Cardiac muscle cell (in vitro differentiated cells and primary cell): ENCODE results near the gene SCAI. TPM values are rescaled to one million over a fixed set of nuclear protein-coding genes. Genes with fewer than 3 reads are reported as not detected.
A peak's percentile ranks its signal among the peaks of the same experiment; 100 is the strongest.
"Not testable (repeated sequence)": the region's sequence is repeated elsewhere in the genome, so short reads cannot be mapped to it uniquely, and the experiment has no call there.

Experiments used
- DNase-seq, 2 donors: peaks; one replicate each; pipeline versions ENCODE4 v3.0.0 to v3.0.0-alpha.2; 2010 to 2017; ENCODE audit warnings: low read depth in 1 of 2, low spot score in 1 of 2
- H3K27ac ChIP-seq: fragments of 200-600 bp; sonication (generic); 2 replicates; pipeline ENCODE4 v1.5.1; 2016
- H3K27me3 ChIP-seq: fragments of 200-600 bp; sonication (generic); 2 replicates; pipeline ENCODE4 v1.6.0; 2016; ENCODE audit warnings: control low read depth
- H3K36me3 ChIP-seq: fragments of 200-600 bp; sonication (generic); 2 replicates; pipeline ENCODE4 v1.5.1; 2016; ENCODE audit warnings: control low read depth
- H3K4me1 ChIP-seq: fragments of 200-600 bp; sonication (generic); 2 replicates; pipeline ENCODE4 v1.8.1; 2017; ENCODE audit warnings: low read depth, mild to moderate bottlenecking, mixed run types
- H3K4me3 ChIP-seq: fragments of 200-600 bp; sonication (generic); 2 replicates; pipeline ENCODE4 v1.5.1; 2016; ENCODE audit warnings: mild to moderate bottlenecking
- H3K9me3 ChIP-seq: fragments of 200-600 bp; sonication (generic); 2 replicates; pipeline ENCODE4 v1.5.1; 2017; ENCODE audit warnings: low read depth, mild to moderate bottlenecking, control low read depth
- CTCF ChIP-seq: IDR thresholded peaks from 2 replicates; pipeline ENCODE4 v1.5.1; 2012; ENCODE audit warnings: low read depth, mild to moderate bottlenecking, low read length
- polyA plus RNA-seq: library from polyadenylated mRNA; unstranded; fragments of >200 nt; fragmentation: Nextera tagmentation; extraction: Ambion mirVana; gene quantifications from 2 replicates; pipeline ENCODE4 v1.2.1, GENCODE V29; 2016
- total RNA-seq: library from RNA; depleted of rRNA; stranded (reverse); fragments of >200 nt; gene quantifications from 2 replicates; pipeline ENCODE4 v1.2.3, GENCODE V29; 2016

Gene SCAI
- total and polyA plus RNA-seq, 2 experiments from 2014 or later: 4.4 to 15.0 TPM

- Histone ChIP-seq H3K27ac (no peak overlapping the region), H3K9me3 (no peaks in the 10 kb centered on the region), H3K4me3 (no peak overlapping the region), H3K4me1 (no peaks in the 10 kb centered on the region), H3K27me3 (no peaks in the 10 kb centered on the region), H3K36me3 (peaks cover 25% of the 10 kb centered on the region)
- TF ChIP-seq CTCF: no peak
- DNase-seq: no peak
Measured at GRCh38 chr9:124972241-124972770, 171.0 kb downstream of the SCAI start.

GRCh38 chr9:124969401-124969800 is 173.9 kb downstream of the SCAI start:
- H3K27me3 ChIP-seq: no peaks in the 10 kb centered on the region
- no peak for TF ChIP-seq CTCF
- H3K27ac ChIP-seq: no peak overlapping the region
- H3K4me1 ChIP-seq: peaks cover 5% of the 10 kb centered on the region
- peaks cover 25% of the 10 kb centered on the region for H3K36me3 ChIP-seq
- H3K9me3 ChIP-seq: no peaks in the 10 kb centered on the region
- H3K4me3 ChIP-seq: no peak overlapping the region
- DNase-seq: no peak

GRCh38 chr9:124968238-124968637 is 175.1 kb downstream of the SCAI start:
- Histone ChIP-seq H3K27ac (no peak overlapping the region), H3K4me1 (peaks cover 5% of the 10 kb centered on the region), H3K4me3 (no peak overlapping the region), H3K36me3 (peaks cover 23% of the 10 kb centered on the region), H3K27me3 (no peaks in the 10 kb centered on the region), H3K9me3 (no peaks in the 10 kb centered on the region)
- DNase-seq: no peak
- TF ChIP-seq CTCF: no peak

- not testable (repeated sequence) for H3K27ac ChIP-seq, H3K9me3 ChIP-seq, H3K4me1 ChIP-seq, H3K4me3 ChIP-seq, H3K27me3 ChIP-seq
- H3K36me3 ChIP-seq: peaks cover 15% of the 10 kb centered on the region
- DNase-seq: peak in 1 of 2 donors; percentile 31
Measured at GRCh38 chr9:124965775-124966568, 177.4 kb downstream of the SCAI start.

GRCh38 chr9:124964604-124965003 is 178.7 kb downstream of the SCAI start:
- DNase-seq: no peak
- Histone ChIP-seq H3K9me3 (no peaks in the 10 kb centered on the region), H3K36me3 (peaks cover 9% of the 10 kb centered on the region), H3K4me1 (peaks cover 5% of the 10 kb centered on the region), H3K27ac (peak overlapping the region; percentile 55), H3K27me3 (no peaks in the 10 kb centered on the region), H3K4me3 (no peak overlapping the region)
- no peak for TF ChIP-seq CTCF

DNA sequence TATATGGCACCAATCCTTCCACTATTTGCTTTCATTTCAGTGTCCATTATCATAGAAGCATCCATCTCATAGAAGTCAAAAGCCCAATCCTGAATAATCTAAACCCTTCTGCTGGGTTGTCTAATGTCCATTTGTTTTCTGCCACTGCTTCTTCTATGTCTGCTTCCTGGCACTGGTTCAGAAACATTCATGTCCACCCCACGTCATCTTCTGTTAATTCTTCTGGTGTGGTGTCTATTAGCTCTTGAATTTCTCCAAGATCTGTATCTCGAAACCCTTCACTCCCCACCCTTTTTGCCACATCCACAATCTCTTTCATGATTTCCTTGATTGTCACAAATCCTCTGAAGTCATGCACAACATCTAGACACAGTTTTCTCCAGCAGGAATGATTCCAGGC is 179.3 kb downstream of the SCAI start:
- no peaks in the 10 kb centered on the region for H3K9me3 ChIP-seq
- no peak overlapping the region for H3K27ac ChIP-seq
- peaks cover 5% of the 10 kb centered on the region for H3K4me1 ChIP-seq
- peaks cover 5% of the 10 kb centered on the region for H3K36me3 ChIP-seq
- H3K4me3 ChIP-seq: no peak overlapping the region
- TF ChIP-seq CTCF: no peak
- no peaks in the 10 kb centered on the region for H3K27me3 ChIP-seq
- no peak for DNase-seq
